Stromal cell of bone marrow (primary cell): ENCODE data around the gene NR1H2.
"Not testable (repeated sequence)": the region's sequence is repeated elsewhere in the genome, so short reads cannot be mapped to it uniquely, and the experiment has no call there.

Experiments used
- DNase-seq: peaks from one replicate; pipeline ENCODE4 v3.0.0-alpha.2; 2012; ENCODE audit warnings: low read depth

Gene NR1H2

GRCh38 chr19:50376166-50377050 lies at the start of gene NR1H2:
TSS of gene NR1H2 (plus strand) at chr19:50376457. CDS start at chr19:50377606, 1,149 bp downstream.
- DNase-seq, result peak; percentile 95

GRCh38 chr19:50327013-50327412 lies 49.2 kb upstream of the NR1H2 start:
- DNase-seq, result no peak

DNA sequence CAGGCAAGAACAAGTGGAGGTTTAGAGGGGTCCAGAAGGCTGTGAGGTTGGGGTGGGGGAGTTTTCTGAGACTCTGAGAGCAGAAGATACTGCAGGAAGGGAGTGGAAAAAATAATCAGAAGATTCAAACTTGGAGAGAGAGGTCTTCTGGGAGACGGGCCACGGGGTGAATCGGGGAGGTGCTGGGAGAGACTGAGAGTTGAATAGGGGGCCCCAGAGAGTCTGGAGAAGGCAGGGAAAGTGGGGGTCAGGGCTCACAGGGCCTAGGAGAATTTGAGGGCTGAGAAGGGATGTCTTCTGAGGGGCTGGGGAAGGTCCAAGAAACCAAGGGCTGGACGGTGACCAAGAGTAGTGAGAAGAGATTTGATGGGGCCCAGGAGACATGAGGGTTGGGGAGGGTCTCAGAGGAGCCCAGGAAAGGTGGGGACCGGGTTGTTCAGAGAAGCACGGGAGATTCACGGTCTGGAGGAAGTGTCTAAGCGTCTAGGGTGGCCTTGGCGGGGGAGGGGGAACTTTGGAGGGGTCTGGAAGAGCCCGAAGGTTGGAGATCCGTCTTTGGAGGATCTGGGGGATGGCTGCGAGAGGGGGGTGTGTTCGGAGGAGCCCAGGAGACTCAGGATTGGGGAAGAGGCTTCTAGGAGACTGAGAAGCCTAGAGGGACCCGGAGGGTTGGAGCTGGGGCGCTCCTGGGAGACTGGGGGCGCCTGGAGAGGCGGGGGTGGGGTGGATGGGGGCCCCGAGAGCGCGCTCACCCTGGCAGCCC lies 48.6 kb upstream of the NR1H2 start:
- no peak for DNase-seq

- no peak for DNase-seq
These were observed 47.9 kb upstream of the NR1H2 start for GRCh38 chr19:50328224-50328872.

DNA sequence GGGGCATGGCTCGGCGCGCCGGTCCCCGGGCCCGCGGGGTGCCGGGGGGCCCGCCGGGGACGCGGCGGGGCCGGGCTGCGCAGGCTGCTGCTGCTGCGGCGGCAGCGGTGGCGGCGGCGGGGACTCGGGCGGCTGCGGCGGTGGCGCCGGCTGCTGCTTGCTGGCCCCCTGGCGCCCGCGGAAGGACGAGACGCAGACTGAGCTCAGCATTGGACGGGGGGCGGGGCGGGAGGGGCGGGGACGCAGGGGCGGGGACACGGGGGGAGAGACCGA lies 47.4 kb upstream of the NR1H2 start:
- no peak for DNase-seq

DNA sequence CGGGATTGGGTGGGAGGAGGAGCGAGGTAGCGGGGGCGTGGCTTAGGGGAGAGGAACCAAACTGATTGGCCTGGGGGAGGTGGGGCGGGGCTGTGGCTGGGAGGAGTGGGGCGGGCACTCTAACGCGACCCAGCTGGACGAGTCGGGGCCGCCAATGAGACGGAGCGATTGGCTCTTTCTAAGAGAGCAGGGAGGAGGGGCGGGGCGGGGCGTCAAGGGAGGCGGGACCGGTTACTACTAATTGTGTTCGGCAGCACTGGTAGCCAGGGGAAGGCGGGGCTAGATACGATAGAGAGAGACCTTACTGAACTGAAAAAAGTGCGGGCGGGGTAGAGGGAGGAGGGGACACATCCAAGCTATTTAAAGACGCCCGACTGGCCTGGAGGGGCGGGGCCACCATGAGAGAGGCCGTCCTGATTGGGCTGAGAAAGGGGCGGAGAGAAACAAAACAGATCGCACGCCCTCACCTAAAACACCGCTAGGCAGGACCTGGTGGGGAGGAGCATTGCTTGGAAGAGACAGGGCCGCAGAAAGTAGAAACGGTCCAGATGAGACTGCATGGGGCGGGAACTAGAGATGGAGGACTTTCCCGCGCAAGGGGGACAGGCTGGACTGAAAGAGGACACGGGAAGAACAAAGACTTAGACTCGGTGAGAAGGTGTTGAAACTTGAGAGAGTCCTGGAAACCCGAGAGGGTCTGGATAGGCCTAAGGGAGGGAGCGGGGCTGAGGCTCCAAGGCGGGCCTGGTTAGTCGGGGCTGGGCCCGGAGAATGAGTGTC lies 46.9 kb upstream of the NR1H2 start, which contains the start of gene KCNC3:
KCNC3 (minus strand) TSS at position 232 of the 780 bp plus-strand sequence. CDS start 295 bp downstream, outside the sequence.
- DNase-seq, result peak; percentile 61

DNA sequence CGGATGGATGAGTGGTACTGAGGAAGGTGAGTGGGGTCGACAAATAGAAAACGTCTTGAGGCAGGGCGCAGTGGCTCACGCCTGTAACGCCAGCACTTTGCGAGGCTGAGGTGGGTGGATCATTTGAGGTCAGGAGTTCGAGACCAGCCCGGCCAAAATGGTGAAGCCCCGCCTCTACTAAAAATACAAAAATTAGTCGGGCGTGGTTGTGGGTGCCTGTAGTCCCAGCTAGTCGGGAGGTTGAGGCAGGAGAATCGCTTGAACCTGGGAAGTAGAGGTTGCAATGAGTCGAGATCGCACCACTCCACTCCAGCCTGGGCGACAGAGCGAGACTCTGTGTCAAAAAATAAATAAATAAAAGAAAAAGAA lies 46.3 kb upstream of the NR1H2 start:
- DNase-seq, result not testable (repeated sequence)

GRCh38 chr19:50330365-50331078 lies 45.7 kb upstream of the NR1H2 start:
- no peak for DNase-seq

GRCh38 chr19:50331221-50331993 lies 44.9 kb upstream of the NR1H2 start:
- DNase-seq, result no peak

DNA sequence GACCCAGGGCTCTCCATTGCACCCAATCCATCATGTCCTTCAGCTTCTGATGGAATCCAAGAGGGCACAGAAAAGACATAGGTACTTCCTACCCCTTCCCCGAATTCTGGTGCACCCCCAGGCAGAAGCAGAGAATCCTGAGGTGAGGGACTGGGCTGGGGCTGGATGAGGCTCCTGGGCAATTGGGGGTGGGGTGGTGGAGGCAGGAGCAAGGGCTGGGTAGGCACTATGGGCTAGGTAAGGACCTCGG lies 44.3 kb upstream of the NR1H2 start:
- DNase-seq, result no peak

GRCh38 chr19:50332244-50333038 lies 43.8 kb upstream of the NR1H2 start:
- no peak for DNase-seq

GRCh38 chr19:50333235-50333736 lies 43.0 kb upstream of the NR1H2 start:
- peak; percentile 53 for DNase-seq

DNA sequence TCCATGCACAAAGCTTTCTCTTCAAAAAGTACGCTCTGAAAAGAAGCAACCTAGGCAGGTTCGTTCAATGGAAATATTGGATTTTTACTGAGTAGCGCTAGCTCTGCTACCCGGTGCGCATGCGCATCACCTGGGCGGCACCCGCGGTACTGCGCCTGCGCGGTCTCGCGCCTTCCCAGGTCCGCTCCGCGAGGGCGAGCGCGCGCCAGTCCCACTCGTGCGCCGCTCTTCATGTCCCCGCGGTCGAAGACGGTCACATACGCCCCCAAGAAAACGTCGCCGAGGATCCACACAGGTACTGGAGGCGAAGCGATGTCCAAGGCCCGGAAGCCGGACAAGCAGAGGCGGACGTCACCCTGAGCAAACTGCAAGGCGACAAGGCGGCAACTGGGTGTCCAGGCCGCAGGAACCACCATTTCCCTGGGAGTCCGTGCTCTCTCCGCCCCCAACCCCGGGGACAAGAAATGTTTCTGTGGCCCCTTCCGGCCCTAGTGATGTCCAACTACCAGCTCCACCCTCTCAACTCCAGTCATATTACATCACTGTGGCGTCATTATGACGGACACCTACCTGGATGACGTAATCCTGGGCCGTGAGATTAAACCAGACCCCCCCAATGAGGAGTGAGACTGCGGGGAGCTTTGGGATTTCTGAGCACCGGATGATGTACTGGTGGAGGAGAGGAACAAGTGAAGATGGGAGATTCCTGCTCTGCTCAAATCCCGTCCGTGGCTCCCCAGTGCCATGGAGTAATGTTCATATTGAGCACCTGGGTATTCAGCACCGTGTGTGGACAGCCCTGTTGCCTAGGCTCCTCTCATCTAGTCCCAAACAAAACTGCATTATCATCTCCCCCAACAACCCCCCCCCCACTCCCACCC lies 42.3 kb upstream of the NR1H2 start:
- DNase-seq, result no peak

DNA sequence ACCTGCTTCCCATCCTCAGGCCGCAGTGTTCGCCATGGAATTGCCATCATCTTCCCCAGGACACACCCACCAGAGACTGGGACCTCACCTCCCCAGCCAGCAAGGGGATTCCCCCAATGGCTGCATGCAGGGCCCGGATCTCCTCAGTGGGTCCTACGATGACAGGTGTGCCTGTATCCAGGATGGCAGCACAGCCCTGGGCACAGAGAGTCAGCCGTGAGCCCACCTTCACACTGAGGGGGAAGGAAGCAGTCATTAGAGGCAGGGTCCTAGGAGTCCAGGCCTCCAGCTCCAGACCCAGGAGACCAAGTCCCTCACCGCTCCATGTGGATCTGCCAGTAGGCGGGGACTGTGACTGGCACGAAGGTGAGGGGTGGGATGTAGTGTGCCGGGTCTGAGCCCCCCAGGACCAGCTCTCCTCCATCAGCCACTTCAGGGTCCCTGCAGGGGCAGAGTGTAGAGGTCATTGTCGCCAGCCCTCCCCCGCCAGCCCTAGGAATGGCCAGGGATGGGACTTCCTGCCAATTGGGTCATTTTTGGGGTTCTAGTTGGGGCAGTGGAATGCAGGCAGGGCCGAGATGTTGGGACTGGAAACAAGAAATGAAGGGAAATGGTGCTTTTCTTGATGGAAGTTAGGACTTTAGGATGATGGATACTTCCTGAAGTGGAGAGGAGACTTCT lies 41.4 kb upstream of the NR1H2 start:
- DNase-seq, result no peak

GRCh38 chr19:50337031-50337430 lies 39.2 kb upstream of the NR1H2 start:
- not testable (repeated sequence) for DNase-seq

DNA sequence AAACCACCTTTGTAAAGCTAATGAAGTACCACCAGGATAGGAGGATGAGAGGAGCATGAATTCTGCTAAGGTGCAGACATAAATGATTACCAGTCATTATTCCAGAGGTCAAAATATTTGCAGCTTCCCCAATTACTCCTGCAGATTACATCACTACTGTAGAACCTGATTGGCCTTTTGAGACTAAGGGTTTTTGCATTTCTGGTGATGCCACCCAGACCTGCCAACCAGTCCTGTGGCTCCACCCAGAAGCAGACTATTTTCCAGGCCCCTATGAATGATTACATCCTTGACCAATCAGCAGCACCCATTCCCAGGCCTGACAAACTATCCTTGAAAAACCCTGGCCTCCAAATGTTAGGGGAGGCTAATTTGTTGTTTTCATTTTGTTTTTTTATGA lies 35.9 kb upstream of the NR1H2 start:
- DNase-seq, result no peak

DNA sequence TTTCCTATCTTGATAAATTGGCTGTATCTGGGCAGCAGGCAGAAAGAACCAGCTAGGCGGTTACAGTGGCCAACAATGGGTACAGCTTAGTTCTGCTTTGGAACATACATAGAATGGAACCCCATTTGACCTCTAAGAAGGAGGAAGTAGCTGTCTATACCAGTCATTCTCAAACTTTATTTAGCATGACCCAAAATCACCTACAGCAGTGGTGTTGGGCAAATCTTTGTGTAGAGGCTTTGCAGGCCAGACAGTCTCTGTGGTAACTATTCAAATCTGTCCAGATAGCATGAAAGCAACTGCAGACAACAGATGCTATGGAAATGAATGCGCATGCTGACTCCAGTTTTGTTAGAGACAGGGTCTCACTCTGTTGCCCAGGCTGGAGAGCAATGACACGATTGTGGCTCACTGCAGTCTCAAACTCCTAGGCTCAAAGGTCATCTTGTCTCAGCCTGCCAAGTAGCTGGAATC lies 35.1 kb upstream of the NR1H2 start:
- no peak for DNase-seq

- no peak for DNase-seq
These were observed 31.5 kb upstream of the NR1H2 start for GRCh38 chr19:50344661-50345318.
